Renal pelvis (tissue), 4 donors: ENCODE results near the gene STK10. TPM values are rescaled to one million over a fixed set of nuclear protein-coding genes. Genes with fewer than 3 reads are reported as not detected.

ENCODE experiments used
- DNase-seq: peaks from one replicate; pipeline ENCODE4 v3.0.0-alpha.2; 2013
- polyA plus RNA-seq, 3 donors: library from polyadenylated mRNA; unstranded; fragments of 120-200 nt; gene quantifications; one replicate each; pipeline ENCODE4 v1.2.1, GENCODE V29; 2013; ENCODE audit not compliant: insufficient read length in 3 of 3

Gene STK10
- polyA plus RNA-seq, 3 donors = 15.4 to 19.0 (median 16.4) TPM

- no peak for DNase-seq
These were observed 75.0 kb downstream of the STK10 start for GRCh38 chr5:172113036-172113435.

- DNase-seq = no peak
These were observed 76.2 kb downstream of the STK10 start for GRCh38 chr5:172111852-172112225.

- DNase-seq = no peak
These were observed 76.8 kb downstream of the STK10 start for GRCh38 chr5:172110921-172111851.

- no peak for DNase-seq
These were observed 77.7 kb downstream of the STK10 start for GRCh38 chr5:172110260-172110815.

DNA sequence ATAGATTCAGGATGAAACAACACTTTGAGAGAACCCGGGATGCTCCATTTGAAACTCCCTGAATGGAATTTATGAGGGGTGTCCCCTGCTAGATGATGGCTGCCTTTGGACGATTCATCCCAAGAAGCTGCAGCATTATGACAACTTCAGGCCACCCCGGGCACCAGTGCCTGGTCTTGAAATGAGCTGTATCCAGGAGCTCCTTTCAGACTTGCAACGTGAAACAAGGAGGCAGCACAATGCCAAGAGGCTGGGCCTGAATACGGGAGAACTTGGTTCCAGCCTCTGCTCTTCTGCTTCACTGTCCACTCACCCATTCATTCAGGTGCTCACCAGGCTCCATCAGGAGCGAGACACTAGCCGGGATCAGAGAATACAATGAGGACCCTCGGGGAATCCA, 78.3 kb downstream of the STK10 start:
- no peak for DNase-seq

DNA sequence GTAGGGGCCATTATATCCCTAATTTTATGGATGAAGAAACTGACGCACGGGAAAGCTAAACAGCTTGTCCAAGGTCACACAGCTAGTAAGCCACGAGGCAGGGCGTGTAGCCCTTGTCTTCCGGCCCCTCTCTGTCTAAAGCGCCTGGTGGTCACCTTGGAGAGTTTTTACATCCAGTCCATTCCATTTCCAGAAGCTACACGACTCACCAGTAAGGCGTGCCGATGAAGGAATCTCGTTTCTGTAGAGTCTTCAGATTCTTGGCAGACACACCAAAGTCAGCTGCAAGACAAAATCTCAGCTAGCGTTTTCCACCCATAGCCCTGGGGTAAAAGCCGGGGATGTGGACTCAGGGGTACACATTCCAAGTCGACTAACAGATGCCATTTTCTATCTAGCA, 80.5 kb downstream of the STK10 start:
- DNase-seq = no peak

DNA sequence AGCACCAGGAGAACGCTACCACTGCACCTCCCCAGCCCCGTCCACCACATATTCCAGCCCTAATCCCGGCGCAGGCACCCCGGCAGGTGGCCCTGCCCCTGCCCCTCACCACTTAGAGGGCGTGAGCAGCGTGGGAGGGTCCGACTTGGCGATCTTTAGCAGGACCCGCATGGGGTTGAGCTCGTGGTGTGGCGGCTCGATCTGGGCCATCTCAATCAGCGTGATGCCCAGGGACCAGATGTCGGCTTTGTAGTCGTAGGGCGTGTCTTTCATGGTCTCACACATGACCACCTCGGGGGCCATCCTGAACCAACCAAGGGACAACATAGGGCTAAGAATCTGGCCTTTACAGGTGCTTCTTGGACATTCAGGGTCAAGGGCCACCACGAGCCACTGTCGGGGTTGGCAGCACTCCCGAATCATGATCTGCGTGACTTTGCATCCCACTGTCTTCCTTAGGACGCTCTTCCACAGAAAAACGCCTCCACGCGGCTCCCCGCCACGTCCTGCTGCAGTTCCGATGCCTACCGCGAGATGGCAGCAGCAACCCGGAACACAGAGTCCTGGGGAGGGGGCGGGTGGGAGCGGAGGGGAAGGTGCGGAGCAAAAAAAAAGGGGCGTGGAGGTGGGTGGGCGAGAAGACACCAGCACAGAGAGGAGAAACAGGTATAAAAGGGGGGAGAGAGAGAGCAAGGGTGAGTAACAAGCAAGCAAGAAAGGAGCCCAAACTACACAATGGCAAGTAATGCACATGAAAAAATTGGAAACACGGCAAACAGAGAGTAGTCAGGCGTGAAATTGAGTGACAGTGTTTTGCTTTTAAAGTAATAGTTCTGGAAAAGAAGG, 81.3 kb downstream of the STK10 start:
- DNase-seq = peak; percentile 51

GRCh38 chr5:172105811-172106210, 82.2 kb downstream of the STK10 start:
- no peak for DNase-seq

GRCh38 chr5:172104801-172105701, 83.0 kb downstream of the STK10 start:
- DNase-seq = no peak

GRCh38 chr5:172104021-172104420, 84.0 kb downstream of the STK10 start:
- no peak for DNase-seq

DNA sequence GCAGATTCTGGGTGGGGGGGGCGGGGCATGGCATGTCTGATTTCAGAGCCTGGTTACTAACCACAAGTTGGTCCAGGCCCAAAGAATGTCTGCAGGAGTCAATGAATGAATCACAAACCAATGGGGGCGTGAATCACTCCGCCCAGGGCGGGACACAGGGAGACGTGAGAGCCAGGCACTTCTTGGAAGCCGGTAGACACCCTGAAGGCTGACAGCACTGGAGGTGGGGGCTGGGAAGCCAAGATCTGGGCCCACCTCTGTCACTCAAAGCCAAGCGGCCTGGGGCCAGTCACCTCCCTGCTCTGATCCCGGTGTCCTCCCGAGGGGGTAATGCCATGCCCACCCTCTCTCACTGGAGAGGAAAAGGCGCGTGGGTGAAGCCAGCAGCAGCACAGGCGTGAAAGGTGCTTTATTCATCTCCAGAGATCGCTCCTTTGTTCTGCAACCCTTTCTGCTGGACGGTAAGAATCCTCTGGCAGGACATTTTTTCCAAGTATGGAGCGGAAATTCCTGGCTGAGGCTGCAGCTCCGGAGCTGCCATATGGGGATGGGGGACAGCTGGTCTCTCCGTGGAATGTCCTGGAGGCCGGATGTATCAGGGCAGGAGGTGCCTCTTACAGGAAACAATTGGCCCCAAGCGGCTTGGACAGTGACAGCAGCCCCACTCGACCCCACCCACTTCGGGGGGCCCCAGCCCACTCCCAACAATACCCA, 85.0 kb downstream of the STK10 start:
- peak; percentile 82 for DNase-seq

DNA sequence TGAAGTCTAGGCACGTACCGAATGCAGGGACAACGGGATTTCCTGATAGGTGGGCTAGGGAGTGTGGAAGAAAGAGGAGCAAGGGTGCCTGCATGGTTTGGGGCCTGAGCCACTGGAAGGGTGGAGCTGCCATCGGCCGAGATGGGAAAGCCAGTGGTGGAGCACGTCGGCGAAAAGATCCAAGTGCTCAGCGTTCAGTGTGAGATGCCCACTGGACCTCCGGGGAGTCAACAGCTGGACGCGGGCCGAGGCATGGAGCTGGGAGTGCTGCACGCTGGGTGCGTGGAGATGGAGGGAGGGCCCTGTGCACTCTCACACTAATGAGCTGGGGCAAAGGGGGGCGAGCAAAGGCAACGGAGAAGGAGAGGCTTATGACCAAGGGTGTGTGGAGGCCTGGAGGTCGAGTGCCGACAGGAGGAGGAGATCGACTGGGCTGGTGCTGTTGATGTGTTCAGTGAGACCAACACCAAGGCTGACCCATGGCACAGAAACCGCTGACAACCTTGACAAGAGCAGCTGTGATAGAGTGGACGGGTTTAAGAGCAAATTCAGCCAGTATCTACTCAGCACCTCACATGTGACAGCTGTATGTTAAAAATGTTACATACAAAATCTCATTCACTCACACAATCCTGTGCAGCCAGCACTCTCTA, 85.7 kb downstream of the STK10 start:
- no peak for DNase-seq

GRCh38 chr5:172101547-172102217, 86.3 kb downstream of the STK10 start:
- DNase-seq = no peak

DNA sequence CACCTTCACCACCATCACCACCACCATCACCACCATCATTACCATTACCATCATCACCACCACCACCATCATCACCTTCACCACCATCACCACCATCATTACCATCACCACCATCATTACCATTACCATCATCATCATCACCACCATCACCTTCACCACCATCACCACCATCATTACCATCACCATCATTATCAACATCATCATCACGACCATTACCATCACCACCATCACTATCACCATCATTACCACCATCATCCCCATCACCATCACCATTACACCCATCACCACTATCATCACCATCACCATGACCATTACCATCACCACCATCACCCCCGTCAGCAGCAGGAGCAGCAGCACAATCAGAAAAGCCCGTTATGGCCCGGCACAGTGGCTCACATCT, 89.1 kb downstream of the STK10 start:
- no peak for DNase-seq

DNA sequence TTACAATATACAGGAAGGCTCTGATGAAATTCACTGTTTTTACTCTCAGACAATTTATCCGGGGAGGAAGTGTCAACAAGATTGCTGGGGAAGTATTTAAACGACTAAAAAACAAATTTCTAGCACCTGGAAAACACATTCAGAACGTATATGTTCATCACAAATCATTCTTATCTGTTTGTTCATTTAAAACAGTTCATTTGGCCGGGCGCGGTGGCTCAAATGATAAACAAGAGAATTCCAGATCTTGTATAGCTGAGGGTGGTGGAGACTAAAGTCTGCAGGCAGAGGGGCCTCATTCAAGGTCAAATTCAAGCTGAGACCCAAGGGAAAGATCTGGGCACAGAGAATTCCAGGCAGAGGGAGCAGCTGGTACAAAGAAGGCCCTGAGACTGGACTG, 90.0 kb downstream of the STK10 start:
- DNase-seq = no peak

DNA sequence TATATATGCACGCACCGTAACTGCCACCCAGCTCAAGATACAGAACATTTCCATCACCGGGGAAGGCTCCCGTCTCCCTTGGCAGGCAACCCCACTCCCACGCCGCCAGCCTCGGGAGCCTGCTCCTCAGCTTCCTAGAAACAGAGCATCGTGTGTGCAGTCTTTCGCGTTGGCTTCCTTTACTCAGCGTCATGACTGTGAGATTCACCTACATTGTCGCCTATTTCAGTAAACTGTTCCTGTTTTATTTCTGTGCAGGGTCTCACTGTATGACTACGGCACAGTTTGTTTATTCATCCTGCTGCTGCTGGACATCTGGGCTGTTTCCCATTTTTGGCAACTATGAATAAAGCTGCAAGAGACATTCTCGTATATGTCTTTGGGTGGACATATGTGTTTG, 90.7 kb downstream of the STK10 start:
- DNase-seq = no peak

GRCh38 chr5:172096207-172096940, 91.7 kb downstream of the STK10 start:
- peak; percentile 61 for DNase-seq

DNA sequence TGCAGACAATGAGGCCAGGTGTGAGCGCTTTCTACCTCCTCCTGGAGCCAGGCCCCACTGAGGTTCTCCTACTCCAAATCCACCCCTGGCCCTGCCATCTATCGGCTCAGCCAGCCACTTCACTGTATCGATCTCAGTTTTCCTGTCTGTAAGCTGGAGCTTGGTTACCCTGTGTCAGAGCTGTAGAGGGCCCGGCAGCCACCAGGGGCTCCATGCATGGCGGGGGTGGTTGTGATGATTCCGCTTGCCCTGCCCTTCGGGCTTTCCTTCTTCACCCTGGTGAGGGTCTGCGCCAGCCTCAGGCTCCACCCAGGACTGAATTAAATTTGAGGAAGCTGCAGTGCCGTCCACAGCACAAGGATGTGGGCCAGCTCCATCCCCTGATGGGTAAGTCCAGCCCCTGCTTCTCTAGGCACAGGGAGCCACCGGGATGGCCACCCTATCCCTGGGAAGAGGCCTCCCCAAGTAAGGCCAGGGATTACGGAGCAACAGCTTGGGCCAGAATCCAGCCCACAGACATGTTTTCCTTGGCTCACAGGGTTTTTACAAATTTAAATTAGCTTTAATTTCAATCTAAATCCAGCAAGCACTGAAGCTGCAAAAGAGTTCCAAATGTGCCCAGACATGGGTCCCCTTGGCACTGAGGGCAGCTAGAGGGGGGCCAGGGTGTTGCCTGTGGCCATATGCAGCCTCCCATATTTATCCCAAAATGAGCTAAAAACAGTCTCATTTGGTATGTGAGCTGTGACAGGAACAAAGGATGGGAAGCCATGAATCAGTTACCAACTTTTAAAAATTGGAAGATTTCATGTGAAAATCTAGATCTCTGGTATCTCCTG, 92.4 kb downstream of the STK10 start:
- DNase-seq = no peak
